Hippocampal formation (tissue), 2 donors: ENCODE results near the gene TMEM237.
A peak's percentile ranks its signal among the peaks of the same experiment; 100 is the strongest.
"Not testable (repeated sequence)": the region's sequence is repeated elsewhere in the genome, so short reads cannot be mapped to it uniquely, and the experiment has no call there.

Experiments used
- DNase-seq, 2 donors: peaks; one replicate each; lab custom pipeline; 2025; lab: John Stamatoyannopoulos, UW

Gene TMEM237, protein sequence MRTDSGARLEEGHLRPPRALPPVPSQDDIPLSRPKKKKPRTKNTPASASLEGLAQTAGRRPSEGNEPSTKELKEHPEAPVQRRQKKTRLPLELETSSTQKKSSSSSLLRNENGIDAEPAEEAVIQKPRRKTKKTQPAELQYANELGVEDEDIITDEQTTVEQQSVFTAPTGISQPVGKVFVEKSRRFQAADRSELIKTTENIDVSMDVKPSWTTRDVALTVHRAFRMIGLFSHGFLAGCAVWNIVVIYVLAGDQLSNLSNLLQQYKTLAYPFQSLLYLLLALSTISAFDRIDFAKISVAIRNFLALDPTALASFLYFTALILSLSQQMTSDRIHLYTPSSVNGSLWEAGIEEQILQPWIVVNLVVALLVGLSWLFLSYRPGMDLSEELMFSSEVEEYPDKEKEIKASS

DNA sequence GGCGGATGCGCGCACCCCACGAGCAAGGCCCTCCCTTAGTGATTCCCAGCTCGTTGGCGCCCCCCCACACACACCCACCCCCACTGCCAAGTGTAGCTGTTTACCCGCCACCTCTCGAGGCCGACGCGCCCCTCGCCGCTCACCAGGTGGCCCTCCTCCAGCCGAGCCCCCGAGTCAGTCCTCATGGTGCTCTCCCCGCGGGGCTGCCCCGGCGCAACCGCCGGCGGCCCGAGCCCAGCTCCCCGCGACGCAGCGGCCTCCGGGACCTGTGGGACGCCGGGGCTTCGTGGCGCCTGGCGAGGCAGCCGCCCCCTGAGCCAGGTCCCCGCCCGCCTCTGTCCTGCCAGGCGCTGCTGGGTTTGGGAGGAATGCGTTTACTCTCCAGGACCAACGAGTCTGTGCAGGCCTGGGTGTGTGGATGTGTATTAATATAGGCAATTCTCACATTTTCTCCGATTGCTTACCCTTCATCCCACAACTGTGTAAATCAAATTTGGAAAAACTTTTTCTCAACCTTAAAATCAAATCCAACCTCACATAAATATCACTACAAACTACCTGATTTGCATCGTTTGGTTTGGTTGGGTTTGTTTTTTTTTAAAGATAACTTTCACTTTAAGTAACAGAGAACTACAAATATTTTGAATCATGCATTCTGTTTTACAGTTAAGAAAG lies at the start of gene TMEM237:
TSS of gene TMEM237 (minus strand) at position 288 of the 675 bp plus-strand sequence. CDS start at position 185, 103 bp downstream.
- peak; percentile 39 to 55 for DNase-seq

DNA sequence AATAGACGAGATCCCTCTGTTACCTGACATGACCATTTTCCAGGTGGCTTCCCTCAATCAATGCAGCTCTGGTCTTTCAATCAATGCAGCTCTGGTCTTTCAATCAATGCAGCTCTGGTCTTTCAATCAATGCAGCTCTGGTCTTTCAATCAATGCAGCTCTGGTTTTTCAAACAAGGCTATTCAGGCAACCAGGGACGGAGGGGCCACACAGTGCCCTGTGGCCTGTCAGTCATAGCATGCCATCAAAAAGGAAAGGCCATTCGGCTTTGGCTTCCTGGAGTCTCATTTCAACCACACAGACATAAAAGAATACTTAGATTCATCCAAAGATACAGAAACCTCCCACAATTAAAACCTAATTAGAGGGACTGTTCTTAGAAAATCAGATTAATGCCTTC lies 41.9 kb upstream of the TMEM237 start:
- DNase-seq: no peak

DNA sequence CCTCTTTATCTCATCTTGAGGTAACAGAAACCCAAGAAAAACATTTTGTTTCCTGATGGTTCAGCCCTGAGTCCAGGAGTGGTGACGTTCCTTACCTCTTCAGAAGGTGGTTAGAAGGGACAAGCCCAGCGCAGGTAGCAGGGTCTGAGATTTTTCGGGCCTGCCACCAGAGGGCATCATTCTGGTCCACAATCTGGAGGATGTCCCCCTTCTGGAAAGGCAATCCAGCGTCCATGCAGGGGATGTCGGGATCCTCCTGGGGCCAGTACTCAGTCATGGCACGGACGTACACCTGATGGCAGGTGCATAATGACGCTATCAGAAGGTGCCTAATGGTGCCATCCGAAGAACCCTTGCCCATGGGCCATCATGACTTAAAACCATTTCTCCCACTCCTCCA lies 37.4 kb upstream of the TMEM237 start:
- DNase-seq: no peak

DNA sequence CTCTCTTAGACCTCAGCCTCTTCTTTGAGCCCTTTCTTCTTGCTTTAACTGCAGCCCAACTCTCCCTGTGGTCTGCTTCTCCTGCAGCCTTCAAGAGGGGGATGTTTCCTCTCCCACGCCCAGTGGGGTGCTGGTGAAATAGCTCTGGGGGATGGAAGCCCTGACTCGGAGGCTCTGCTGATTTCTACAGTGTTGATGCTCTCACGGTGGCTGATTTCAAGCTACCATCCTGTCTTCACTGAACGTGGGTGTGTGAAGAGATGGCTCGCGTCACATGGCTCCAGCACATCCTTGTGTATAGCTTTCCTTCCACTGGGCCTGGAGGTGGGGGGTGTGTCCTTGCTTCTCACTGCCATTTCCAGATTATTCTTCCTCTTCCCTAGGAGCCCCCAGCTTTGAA lies 35.1 kb upstream of the TMEM237 start:
- no peak for DNase-seq

DNA sequence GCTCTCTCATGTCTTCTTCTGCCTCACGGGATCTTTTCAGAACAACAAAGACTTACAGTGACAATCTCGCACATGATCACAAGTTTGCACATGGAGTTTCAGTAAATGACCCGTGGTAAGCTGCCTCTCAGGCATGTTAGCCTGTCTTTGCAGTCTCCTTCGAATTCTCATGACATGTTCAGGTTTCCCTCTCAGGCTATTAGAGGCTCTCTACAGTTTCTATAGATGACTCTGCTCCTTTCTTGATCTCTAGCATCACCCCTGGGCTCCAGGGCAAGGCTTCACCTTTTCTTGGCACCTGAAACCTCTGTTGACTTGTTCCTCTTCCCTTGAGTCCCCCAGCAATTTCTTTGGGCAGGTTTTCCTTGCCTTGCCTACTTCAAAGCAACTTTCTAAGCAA lies 32.2 kb upstream of the TMEM237 start:
- no peak for DNase-seq

DNA sequence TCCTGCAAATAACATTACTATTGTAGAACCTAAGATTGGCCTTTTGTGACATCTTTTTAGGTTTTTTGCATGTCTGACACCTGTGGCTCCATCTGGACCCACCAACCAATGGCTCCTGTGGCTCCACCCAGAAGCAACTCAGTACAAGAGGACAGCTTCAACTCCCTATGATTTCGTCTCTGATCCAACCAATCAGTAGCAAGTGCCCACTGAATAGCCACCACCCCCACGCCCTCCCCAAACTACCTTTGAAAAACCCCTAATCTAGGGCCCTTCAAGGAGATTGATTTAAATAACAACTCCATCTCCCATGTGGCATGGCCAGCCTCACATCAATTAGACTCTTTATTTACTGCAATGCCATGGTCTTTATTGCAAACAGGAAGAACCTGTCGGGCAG lies 31.5 kb upstream of the TMEM237 start:
- DNase-seq: no peak

DNA sequence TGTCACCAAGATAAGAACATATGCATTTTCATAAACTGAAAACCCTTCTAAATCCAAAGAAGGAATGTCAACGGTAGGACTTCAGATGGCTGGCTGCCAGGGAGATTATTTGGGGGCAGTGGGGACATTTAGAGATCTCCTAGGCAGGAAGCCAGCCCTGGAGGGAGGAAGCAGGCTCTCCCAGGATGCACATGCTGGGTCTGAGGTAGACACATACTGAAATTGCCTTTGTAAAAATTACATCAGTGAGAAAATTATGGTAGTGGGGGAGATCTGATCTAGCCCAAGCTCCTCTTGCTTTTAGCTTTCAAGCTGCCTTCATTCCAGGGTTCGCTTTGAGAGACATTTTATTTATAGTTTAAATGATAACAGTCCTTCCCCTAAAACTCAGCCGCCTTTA lies 31.0 kb upstream of the TMEM237 start:
- no peak for DNase-seq

DNA sequence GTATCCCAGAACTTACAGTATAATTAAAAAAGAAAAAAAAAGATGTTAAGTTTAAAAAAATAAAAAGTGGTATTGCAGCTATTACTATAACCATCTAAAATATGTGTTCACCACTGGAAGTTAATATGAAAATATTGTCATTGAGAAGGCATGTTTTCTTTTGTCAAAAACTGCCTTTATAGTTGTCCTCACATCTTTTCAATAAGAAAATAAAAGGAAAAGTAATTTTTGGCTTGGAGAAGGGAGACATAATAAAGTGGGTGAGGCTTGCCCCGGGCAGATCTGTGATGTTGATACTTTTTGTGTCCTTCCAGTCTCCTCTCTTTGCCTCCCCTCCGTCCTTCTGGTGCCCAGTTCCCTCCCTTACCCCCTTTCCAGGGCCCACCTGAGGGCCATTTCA lies 30.2 kb upstream of the TMEM237 start:
- DNase-seq: no peak

DNA sequence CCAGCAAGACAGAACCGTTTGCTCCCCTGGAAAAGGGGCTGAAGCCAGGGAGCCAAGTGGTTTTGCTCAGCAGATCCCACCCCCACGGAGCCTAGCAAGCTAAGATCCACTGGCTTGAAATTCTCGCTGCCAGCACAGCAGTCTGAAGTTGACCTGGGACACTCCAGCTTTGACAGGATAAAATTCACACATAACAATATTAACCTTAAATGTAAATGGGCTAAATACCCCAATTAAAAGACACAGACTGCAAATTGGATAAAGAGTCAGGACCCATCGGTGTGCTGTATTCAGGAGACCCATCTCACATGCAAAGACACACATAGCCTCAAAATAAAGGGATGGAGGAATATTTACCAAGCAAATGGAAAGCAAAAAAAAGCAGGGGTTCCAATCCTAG lies 27.9 kb upstream of the TMEM237 start:
- not testable (repeated sequence) for DNase-seq

DNA sequence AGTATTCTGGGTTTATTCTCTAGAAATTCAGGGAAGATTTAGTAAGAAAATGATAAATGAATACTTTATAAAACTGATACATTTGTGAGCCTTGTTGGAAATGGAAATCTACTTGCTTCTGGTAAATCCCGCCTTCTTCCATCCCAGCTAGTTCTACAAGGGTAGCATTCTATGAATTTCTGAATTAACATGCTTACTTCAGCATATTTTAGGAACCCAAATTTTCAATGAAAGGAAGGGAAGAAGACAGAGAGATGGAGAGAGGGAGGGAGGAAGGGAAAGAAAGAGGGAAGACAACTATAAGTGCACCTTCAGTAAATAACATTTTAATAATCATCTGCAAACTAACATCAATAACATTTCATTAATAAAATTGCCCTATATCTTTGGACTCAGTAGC lies 26.6 kb upstream of the TMEM237 start:
- no peak for DNase-seq

DNA sequence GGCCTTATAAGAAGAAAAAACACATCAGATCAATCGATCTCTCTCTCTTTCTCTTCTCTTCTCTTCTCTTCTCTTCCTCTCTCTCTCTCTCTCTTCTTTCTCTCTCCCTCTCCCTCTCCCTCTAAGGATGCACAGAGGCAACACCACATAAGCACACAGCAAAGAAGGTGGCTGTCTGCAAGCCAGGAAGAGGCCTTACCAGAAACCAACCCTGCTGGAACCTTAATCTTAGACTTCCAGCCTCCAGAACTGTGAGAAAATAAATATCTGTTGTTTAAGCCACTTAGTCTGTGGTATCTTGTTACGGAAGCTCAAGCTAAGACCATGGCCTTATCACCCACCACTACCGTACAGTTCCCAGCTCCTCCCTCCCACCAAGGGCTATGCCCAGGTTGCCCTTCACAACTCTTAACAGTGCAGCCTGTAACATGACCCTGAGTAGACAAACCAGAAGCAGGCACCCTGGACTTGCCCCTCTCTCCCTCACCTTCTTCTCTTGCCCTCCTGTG lies 25.2 kb upstream of the TMEM237 start:
- no peak for DNase-seq

DNA sequence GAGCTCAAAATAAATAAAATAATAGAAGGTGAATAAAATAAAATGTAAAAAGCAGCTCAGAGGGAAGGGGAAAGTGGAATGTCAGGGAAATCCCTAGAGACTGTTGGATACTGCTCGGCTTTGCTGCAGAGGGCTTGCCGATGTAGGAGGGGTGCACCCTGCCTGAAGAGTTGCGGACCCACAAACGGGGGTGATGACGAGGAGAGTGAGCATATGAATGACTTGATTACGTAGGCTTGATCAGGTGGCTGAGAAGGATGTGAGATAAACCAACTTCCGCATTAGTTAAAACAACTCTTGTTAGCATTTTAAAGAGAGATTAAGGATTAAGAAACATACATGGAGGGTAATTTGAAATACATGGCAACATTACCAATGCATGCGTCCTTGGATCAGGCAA lies 21.0 kb upstream of the TMEM237 start:
- no peak for DNase-seq

DNA sequence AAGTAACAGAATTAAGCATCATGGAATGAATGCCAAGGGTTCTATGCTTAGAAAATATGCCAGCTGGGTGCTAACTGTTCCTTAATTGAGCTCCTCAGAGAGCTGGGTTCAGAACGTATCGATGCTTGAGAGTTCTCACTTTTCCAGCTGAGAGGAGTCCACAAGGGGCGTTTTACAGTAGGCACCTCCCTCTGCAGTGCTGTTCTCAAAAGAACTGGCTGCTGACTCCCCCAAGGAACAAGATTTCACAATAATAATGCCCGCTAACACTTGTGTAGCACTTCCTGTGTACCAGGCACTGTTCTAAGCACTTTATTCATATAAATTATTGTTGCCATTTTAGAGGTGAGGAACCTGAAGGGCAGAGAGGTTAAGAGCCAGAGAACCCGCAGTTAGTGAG lies 18.1 kb upstream of the TMEM237 start:
- no peak for DNase-seq

DNA sequence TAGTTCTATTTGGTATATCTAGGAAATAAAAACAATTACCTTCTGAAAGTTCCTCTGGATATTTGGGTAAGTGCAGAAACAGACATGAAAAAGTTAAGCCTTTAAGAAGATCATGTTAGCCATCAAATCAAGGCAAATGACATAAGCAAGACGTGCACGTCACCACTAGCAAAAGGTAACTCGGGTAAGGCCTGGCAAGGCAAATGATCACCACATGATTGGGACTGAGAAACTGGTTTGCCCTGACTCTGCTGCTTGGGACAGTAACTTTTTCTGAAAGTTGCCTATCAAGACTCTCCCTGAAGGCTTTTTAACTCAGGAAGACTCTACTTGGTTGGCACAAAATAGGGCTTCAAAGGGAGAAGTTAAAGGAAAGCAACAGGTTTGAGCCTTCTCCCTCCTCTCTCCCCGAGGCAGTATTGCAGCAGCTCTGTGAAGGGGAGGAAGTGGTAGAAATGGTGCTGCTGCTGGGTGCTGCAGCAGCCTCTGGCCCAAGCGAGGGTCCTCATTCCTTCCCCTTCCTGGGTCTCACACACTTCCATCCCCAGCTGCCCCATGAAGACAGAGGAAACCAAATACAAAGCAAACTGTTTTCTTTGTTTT lies 17.1 kb upstream of the TMEM237 start:
- no peak for DNase-seq

DNA sequence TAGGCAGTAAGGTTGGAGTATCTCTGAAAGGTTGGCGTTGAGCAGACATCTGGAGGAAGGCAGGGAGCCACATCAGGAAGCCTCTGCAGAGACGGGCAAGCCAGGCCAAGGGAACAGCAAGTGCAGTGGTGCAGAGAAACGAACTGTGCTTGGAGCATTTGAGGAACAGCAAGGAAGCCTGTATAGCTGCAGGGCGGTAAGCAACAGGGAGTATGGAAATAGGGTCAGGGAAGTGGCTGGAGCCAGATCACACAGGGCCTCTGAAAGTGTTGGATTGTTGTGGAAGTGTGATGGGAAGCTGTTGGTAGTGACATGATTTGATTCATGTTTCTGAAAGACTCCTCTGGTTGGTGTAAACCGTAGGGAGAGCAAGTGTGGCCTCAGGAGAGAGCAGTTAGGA lies 13.4 kb upstream of the TMEM237 start:
- no peak for DNase-seq

DNA sequence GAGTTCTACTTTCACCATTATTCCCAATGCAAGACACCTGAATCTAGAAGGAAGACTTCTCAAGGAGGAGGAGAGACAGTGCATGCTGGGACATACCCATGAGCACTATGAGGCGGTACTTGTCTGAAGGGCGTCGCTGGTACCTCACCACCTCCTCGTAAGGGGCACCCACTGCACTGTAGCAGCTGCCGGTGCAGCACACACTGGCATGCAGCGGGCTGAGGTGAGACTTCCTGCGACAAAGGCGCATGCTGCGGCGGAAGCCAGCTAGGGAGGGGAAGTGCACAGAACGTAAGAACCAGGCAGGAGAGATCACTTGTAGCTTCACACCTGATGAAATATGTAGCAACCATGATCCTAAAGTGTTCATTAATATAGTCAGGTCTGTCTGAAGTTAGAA lies 12.8 kb upstream of the TMEM237 start:
- no peak for DNase-seq

DNA sequence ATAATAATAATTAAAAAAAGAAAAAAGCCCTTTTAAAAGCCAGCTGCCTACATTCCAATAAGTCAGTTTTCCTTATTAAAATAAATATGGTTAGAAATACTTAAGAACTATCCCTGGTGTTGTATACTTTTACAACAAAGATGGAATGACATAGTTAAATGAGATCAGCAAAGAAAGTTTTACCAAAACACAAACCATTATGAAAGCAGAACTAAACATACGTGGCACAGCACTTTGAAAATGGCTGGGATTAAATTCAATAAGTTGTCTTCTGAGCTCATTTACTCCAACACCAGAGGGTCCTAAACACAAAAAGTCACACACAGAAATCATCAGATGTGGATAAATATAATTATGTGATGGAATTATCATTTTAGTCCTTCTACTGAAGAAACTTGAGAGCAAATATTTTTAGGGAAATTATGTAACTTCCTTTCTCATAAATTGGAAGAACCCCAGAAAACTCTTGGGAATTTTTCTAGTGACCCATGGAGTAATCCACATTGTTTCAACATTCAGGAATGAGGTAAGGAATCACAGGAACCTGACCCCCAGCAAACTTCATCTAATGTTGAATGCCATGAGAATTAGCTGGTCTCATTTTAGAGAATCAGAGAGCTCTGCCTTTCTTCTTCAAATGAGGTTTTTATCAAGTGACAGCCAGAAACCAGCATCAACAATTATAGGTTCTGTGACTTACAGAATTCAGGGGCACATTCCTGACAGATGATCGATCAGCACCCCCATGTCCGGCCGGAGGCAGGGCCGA lies 11.5 kb upstream of the TMEM237 start:
- DNase-seq: no peak

DNA sequence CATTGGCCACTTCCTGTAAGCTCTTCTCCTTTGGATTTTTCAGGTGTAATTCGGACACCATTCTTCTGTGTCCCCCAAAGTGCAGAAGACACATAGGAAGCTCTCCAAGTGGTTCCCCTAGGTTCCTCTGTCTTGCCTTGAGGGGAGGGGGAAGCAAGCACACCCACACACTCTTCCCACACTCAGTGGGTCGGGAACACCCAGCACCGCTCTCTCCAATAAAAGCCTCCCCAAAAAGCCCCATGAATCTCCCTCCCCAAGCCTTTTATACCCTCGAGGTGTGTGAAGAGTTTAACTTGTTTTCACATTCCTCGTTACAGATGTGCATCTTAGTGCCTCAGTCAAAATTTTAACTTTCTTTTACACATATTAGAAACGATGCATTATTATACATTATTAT lies 9.9 kb upstream of the TMEM237 start:
- no peak for DNase-seq

DNA sequence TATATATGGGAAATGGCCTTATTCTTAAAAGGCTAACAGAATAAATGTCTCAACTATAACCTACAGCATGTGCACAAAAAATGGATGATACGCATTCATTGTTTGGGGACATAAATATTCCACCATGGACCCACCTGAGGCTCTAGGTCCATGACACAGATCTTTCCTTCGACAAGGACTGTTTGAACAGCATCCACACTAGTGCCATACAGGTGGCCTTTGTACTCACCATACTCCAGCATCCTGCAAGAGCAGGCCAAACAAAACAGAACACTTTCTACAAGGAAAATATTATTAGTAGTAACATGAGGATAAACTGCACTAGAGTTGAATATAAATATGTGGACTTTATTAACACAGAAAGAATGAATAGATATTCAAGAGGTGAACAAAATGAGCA lies 6.1 kb upstream of the TMEM237 start:
- no peak for DNase-seq

DNA sequence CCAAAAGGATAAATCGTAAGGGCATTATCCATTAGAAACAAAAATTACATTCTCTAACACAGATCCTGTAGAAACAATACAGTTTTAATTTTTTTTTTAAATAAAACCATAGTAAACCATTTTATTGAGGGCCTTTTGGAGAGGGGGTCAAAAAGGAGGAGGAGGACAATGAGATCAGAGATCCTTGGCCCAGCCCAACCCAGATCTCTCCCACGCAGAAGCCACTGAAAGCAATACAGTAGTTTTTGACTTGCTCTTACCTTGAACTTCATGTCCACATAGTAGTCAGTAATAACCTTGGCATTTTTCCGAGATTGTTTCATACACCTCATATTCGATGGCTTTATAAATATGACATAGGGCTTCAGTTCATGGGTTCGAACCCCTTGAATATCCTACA lies 4.1 kb upstream of the TMEM237 start:
- DNase-seq: no peak

DNA sequence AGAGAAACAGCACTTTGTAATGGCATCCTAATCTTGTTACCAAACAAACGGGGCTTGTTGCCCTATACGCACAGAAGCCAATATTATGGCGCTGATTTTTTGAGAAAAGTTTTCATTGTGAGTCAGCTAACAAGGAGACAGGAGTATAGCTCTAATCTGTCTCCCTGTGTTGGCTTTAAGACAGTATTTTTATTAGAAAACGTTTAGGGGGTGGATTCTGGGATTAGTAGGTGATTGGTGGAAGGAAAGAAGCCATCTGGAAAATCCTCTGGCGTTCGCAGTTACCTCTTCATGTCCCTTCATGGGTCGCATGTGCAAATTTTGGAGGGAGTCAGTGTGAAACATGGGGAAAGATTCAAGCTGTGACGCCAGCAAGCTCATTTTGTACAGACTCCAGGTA lies 698 bp upstream of the TMEM237 start:
- no peak for DNase-seq

DNA sequence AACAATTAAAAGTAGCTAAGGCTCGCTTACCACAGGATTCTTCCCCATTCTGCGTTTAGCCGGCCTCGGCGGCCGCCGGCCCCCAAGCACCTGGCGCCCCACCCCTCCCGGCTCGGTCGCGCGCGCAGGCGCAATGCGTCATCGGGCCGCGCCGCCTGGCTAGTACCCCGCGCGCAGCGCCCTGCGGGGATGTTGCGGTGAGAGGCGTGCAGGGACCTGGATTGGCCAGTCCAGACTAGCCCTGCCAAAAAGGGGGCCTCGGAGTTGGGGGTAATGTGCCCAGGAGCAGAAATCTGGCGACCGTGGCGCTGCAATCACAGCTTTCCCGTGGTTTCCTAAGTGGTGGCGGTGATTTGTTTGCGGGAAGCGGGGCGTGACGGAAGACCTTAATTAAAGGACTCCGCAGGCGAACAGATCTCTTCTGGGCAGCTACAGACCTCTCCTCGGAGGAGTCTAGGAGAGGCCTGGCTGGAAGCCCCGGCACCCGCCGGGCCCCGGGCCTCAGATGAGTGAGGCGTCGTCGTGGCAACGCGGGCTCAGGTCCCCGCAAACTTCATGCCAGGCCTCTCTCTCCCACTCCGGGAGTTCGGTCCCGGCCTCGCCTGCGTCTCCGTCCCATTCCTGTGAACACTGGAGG lies 606 bp downstream of the TMEM237 start:
- peak; percentile 73 to 77 for DNase-seq
